CD4-positive, alpha-beta T cell treated with Interleukin-15 for 4 hours (primary cell): ENCODE measurements around the gene CCDC148.

Experiments used
- DNase-seq: peaks from one replicate; pipeline ENCODE4 v3.0.0-alpha.2; 2020; ENCODE audit warnings: low spot score

Gene CCDC148

GRCh38 chr2:158414538-158414937 is 42.0 kb downstream of the CCDC148 start:
- no peak for DNase-seq

- DNase-seq = no peak
Observed at GRCh38 chr2:158413581-158413980, 43.0 kb downstream of the CCDC148 start.

GRCh38 chr2:158412206-158412605 is 44.3 kb downstream of the CCDC148 start:
- DNase-seq = no peak

DNA sequence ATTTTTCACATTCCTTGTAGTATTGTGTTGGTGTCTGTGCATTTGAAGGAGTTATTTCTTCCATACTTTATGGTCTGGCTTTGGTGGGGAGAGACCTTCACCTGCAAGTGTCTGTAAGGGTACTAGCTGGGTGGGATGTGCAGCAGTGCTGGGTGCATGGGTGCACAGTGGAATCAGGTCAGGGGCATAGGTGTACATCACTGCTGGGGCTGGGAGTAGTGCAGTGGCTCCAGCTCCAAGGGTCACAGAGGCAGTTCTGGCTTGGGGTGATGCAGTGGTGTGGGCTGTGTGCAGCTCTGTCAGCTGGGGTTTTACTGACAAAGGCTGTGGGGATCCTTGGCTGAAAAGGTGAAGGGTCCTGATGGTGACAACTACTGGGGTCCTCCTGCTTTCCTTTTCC is 44.8 kb downstream of the CCDC148 start:
- no peak for DNase-seq

DNA sequence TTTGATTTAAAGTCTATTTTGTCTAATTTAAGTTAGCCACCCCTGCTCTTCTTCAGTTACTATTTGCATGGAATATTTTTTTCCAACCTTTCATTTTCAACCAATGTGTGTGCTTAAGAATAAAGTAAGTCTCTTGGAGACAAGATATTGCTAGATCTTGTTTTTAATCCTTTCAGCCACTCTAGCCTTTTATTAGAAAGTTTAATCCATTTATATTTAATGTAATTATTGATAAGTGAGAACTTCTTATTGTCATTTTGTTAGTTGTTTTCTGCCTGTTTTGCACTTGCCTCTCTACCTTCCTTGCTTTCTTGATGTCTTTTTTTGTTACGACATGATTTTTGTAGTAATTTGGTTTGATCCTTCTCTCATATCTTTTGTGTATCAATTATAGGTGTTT is 46.4 kb downstream of the CCDC148 start:
- no peak for DNase-seq

DNA sequence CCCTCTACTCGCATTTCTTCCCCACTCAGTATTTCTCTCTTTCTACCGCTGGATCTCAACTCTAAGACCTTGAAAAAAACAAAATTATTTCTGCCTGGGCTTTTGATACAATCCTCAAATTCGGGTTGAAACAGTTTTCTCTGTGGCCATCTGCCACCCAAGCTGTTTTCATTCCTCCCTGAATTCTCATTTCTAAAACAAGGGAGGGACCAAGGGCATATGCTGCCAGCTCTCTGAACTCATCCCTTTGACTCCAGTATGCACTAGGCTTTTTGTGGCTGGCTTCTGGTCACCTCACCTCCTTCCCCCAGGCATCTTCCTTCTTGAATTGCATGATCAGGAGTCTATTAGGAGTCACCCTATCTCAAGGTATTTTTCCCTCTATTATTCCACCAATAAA is 49.5 kb downstream of the CCDC148 start:
- DNase-seq = no peak

DNA sequence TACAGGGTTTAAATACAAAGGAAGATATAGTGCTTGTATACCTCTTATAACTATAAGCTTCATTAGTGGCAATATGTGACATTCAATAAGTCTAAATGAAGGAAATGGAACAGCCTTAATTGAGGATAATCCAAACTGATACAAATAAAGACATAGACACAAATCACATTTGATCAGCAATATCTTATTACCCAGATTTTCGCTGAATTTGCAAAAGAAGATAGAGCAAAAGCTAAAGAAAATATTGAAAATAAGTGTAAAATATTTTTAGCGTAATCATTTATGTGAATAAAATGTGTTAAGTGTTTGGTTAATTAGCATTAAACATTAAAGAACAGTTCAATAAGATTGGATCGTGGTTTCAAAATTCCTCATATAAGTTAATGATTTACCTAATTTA is 51.2 kb downstream of the CCDC148 start:
- no peak for DNase-seq

GRCh38 chr2:158403237-158403636 is 53.3 kb downstream of the CCDC148 start:
- no peak for DNase-seq

DNA sequence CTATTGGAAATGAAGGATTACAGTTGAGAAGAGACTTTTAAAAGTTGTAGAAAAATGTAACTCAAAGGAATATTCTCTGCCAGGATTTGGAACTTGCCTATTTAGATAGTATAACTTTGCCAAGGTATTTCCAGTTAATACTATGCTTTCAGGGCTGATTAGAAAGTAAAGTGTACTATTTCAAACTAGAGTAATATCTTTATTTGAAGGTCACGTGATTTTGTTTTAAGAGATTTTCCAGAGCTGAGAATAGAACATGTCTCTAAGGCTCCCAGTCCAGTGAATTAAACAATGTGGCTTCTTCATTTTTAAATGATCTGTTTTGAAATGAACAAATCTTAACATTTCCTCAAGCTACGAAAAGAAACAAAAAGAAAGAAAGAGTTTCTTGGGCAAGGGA is 53.9 kb downstream of the CCDC148 start:
- no peak for DNase-seq

- DNase-seq = no peak
Observed at GRCh38 chr2:158395166-158395565, 61.4 kb downstream of the CCDC148 start.

DNA sequence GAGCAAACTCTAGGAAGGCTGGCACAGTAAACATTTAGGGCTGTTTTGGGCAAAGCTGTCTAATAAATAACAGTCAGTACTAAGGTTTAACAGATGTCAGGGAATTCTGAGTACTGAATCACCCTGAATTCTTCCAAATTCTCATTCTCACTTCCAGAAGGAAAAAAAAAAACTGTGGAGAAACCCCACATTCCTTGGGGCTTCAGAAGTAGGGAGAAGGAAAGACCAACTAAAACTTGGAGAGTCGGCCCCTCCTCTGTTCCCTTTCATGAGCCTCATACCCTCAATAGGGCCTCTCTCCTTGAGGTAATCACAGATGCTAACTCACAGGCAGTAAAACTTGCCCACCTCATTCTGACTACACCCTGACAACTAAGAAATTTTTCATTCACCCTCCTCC is 62.1 kb downstream of the CCDC148 start:
- DNase-seq = no peak

DNA sequence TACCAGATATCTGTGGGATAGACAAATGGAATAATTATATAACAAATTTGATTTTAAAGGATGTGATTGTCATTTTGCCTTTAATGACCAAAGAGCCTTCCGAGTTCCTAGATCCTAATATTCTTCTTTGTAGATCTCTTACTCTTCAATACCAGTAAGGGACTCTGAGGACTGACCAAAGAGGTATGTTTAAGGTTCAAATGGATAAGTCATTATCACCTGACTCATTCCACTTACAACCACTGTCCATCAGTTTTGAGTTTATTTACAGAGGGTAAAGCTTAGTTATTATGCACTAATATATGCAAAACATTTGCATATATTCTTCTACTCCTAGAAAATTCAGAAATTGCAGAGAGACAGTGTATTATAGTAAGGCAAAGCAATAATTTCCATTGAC is 62.7 kb downstream of the CCDC148 start:
- no peak for DNase-seq

- no peak for DNase-seq
Observed at GRCh38 chr2:158392687-158393086, 63.9 kb downstream of the CCDC148 start.

DNA sequence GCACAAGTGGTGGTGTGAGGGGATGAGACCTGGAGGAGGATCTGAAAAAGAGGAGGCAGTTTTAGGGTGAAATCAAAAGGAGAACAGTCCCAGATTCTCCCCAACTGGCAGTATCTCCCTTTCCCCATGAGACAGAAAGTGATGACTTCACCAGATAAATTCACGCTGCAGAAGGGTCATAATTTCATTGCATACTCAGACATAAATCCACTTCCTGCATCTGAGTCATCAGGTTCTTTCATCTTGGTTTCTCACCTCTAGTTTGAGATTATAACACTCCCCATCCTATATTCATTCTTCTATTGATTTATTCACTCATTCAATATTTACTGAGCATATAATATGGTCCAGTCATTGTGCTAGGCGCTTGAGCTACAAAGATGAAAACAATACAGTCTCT is 64.7 kb downstream of the CCDC148 start:
- peak; percentile 22 for DNase-seq

DNA sequence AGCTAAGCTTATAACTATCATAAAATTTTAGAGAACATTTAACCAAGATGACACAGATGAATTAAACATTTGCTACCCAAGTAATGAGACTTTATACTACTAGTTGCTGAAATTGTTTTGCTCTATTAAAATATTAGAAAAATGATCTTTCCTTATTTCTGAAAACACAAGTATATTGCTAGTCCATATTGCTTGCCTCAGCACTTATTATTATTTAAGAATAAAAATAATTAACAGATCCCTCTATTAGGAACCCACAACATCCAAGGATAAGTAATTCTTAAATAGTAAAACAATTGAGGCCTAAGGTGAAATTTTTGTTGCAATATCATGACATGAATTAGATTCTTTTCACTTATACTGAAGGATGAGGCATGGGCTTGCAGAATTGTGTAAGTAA is 65.2 kb downstream of the CCDC148 start:
- no peak for DNase-seq

- no peak for DNase-seq
Observed at GRCh38 chr2:158388159-158388558, 68.4 kb downstream of the CCDC148 start.

- no peak for DNase-seq
Observed at GRCh38 chr2:158385646-158386045, 70.9 kb downstream of the CCDC148 start.

GRCh38 chr2:158381978-158382377 is 74.6 kb downstream of the CCDC148 start:
- no peak for DNase-seq

- DNase-seq = no peak
Observed at GRCh38 chr2:158381205-158381604, 75.3 kb downstream of the CCDC148 start.

DNA sequence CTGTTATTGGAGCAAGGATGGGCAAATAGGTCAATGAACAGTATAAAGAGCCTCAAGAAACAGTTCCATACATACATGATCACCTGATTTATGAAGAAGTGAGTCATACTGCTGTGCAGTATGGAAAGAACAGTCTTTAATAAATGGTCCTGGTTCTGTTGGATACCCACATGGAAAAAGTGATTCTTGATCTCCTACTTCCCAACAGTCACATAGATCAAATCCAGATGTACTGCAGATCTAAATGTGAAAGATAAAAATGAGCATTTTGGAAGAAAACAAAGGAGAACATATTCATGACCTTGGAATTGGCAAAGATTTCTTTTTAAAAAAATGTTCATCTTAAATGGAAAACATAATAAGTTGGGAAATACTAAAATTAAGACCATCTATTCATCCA is 75.8 kb downstream of the CCDC148 start:
- DNase-seq = no peak

GRCh38 chr2:158378926-158379325 is 77.6 kb downstream of the CCDC148 start:
- no peak for DNase-seq

- DNase-seq = no peak
Observed at GRCh38 chr2:158366342-158366741, 90.2 kb downstream of the CCDC148 start.

DNA sequence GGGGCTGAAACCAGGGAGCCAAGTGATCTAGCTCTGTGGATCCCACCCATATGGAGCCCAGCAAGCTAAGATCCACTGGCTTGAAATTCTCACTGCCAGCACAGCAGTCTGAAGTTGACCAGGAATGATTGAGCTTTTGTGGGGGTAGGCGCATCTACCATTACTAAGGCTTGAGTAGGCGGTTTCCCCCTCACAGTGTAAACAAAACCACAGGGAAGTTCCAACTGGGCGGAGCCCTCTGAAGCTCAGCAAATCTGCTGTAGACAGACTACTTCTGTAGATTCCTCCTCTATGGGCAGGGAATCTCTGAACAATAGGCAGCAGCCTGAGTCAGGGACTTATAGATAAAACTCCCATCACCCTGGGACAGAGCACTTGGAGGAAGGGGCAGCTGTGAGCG is 96.7 kb downstream of the CCDC148 start:
- DNase-seq = no peak

DNA sequence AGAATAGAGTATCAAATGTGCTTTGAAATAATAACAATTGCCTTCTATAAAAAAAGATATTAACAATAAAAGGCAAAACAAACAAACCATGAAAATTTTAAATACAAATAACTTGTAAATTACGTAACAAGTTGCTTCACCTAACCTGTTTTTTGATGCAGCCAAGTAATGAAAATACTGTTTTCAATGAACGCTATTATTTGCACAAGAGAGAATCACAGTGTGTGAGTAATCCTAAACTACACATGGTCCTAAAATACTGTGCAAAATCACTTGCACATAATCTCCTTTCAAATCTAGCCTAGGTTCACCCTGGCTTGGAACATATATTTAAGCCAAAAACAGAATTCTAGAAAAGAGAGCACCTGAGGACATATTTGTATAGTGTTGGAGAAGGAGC is 98.9 kb downstream of the CCDC148 start:
- no peak for DNase-seq

- DNase-seq = no peak
Observed at GRCh38 chr2:158357122-158357521, 99.4 kb downstream of the CCDC148 start.
